GM19397 (cell line): ENCODE results near the gene PSMD9.
"Not testable (repeated sequence)": the region's sequence is repeated elsewhere in the genome, so short reads cannot be mapped to it uniquely, and the experiment has no call there.

ENCODE experiments used
- ATAC-seq: cut with Tn5 transposase; IDR thresholded peaks from one replicate; pipeline ENCODE4 v1.9.1; 2021; ENCODE audit warnings: mild to moderate bottlenecking, moderate library complexity; ENCODE audit not compliant: unreplicated experiment

The PSMD9 gene

DNA sequence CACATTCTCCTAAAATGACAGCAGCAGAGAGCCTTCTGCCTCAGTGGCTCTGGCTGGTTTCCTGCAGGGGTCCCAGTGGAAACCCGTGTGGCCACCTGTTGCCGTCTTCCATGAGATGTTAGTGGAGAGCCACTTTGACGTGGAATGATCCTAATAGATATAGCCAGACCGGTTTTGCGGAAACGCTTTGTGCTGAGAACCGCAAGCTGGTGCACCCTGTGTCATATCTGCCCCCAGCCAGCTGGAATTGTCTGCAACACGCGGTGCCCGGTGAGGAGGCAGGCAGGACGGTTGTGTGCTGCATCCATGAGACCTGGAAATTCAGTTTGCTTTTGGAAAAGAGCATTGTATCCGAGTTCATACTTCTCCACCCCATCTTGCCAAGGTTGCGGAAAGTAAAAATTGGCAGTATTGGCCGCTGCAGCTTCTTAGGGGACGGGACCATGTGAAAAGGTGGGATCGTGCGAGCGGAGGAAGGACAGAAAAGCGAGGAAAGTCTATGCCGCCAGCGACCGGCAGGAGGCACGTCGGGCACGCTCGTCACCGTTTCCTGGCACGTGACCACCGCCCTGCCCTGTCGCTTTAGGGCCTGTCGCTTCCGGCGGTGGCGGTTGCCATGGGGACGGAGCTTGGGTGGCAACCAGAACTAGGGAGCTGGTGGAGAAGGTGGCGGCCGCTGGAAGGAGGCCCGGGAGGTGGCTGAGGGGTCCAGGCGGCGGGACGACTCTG is 29.5 kb downstream of the PSMD9 start, which contains the start of gene CFAP251:
TSS of gene CFAP251 (plus strand) at position 643 of the 729 bp plus-strand sequence. CDS start 2,714 bp downstream, outside the sequence.
- ATAC-seq: peak; percentile 93

DNA sequence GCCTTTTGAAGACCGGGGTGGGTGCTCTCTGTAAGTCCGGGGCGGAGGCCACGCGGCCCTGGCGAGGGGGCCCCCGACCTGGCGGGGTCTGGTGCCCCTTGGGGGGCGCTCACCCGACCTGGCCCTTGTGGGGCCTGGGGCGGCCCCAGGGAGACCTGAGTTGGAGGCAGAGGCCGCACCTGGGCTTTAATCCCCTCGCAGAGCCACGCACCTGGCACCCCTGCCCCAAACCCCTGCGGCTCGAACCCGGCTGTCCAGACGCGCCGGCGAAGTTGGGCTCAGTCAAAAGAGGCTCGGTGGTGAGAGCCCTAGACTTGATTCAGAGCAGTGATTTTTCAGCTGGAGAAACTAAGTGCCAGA is 30.1 kb downstream of the PSMD9 start:
- ATAC-seq: peak; percentile 34

- no peak for ATAC-seq
Measured at GRCh38 chr12:121921066-121921465, 32.5 kb downstream of the PSMD9 start.

GRCh38 chr12:121925358-121925695 is 36.7 kb downstream of the PSMD9 start:
- ATAC-seq: no peak

DNA sequence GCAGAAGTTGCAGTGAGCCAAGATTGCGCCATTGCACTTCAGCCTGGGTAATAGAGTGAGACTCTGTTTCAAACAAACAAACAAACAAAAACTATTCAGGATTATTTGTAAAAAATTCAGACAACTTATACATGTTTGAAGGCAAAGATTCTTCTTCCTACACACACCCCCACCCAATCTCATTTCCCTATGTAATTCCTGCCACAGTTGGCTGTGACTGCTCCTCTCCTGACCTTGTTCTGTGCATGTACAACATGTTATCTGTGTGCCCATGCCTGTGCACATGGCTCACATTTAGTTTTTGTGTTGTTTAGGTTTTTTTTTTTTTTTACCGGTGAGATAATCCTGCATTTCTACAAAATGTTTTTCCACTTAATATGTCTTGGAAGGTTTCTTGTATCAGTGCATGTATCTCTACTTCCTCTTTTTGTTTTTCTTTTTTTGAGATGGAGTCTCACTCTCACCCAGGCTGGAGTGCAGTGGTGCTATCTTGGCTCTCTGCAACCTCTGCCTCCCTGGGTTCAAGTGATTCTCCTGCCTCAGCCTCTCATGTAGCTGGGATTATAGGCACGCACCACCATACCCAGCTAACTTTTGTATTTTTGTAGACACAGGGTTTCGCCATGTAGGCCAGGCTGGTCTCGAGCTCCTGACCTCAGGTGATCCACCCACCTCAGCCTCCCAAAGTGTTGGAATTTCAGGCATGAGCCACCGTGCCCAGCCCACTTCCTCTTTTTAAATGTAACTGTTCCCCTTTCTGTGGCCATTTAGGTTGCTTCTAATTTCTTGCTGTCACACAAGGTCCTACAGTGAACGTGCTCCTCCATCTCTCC is 38.5 kb downstream of the PSMD9 start:
- ATAC-seq: no peak

DNA sequence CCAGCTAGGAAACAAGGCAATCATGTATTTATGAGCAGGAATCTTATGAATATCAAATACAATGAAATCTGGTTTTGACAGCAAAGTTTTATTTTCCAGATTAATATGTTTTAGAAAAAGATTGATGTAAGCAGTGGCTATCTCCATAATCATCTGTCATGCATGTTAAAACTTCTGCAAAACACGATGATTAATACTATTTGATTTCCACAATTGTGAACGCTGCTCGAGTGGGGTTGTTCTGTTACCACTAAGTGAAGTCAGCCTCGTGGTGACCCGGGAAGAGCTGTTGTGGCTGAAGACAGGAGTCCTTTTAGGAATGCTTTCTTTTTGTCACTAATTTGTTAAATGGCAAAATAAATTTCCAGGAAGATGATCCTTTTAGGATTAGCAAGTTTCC is 39.2 kb downstream of the PSMD9 start:
- no peak for ATAC-seq

DNA sequence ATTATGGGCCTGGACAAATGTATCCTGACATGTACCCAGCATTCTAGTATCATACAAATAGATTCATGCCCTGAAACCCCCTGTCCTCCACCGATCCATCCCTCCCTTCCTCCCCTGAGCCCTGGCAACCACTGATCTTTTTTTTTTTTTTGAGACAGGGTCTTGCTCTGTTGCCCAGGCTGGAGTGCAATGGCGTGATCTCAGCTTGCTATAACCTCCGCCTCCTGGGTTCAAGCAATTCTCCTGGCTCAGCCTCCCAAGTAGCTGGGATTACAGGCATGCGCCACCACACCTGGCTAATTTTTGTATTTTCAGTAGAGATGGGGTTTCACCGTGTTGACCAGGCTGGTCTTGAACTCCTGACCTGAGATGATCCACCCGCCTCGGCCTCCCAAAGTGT is 41.0 kb downstream of the PSMD9 start:
- ATAC-seq: not testable (repeated sequence)

DNA sequence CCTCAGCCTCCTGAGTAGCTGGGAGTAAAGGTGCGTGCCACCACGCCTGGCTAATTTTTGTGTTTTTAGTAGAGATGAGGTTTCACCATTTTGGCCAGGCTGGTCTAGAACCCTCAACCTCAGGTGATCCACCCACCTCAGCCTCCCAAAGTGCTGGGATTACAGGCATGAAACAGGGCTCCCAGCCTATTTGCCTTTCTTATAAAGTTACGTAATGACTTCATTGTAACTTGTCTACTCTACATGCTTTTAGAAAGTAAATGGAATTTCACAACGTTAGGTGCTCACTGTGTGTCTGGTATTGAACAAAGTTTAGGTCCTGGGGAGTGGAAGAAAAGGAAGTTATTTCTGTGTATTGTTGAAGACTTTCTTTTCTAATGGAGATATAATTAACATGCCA is 42.3 kb downstream of the PSMD9 start:
- no peak for ATAC-seq

GRCh38 chr12:121932176-121932536 is 43.6 kb downstream of the PSMD9 start:
- no peak for ATAC-seq

GRCh38 chr12:121932914-121933521 is 44.4 kb downstream of the PSMD9 start:
- ATAC-seq: no peak

DNA sequence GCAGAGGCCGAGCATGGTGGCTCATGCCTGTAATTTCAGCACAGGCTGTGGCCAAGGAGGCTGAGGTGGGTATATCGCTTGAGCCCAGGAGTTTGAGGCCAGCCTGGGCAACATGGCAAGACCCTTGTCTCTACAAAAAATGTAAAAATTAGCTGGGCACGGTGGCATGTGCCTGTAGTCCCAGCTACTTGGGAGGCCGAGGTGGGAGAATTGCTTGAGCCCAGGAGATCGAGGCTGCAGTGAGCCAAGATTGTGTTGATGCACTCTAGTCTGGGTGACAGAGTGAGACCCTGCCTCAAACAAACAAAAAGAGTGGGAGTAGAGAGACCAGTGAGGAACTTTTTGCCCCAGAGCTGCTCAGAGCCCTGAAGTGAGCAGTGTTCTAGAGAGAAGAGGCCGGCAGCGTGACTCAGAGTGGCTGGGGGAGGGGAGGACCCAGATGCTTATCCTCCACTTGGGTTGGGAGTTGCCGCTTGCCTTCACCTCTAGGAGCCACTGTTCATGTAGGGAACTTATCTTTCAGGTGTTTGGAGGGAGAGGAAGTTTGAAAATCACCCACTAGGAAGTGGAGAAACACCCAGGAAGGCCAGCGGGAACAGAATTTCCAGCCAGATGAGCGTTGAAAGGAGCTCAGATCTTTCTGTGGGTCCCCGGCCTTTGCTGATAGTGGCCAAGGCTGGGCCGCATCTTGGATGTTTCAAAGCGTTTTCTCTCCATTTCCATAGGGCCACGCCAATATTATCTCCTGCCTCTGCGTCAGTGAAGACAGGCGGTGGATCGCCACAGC is 45.1 kb downstream of the PSMD9 start:
- ATAC-seq: no peak

DNA sequence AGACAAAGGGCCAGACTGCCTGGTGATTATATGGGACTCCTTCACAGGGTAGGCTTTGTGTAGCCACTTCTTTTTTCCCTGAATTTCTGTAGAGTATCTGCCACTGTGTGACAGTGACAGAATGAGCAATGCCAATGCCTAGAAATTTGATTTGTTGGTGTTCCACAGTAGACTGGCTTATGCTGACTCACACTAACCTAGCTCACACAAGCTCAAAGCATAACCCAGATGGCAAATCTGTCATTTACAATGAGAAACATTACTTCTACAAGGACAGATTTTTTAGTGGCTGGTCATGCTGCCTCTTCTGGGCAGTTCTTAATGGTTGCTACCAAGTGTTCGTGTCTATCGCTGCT is 45.7 kb downstream of the PSMD9 start:
- no peak for ATAC-seq

DNA sequence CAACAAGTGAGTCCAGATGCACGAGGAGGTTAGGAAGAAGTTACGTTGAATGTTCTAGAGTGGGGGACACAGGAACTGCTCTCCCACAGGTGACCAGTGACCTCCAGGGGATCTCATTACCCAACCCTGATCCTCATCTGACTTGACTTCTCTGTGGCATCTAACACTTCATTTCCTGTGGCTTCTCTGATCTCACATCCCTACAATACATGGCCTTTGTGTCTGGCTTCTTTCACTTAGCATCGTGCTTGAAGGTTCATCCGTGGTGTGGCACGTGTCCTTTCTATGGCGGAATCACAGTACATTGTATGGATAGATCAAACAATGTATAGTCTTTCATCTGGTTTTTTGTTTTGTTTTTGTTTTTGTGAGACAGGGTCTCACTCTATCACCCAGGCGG is 49.1 kb downstream of the PSMD9 start:
- ATAC-seq: no peak

DNA sequence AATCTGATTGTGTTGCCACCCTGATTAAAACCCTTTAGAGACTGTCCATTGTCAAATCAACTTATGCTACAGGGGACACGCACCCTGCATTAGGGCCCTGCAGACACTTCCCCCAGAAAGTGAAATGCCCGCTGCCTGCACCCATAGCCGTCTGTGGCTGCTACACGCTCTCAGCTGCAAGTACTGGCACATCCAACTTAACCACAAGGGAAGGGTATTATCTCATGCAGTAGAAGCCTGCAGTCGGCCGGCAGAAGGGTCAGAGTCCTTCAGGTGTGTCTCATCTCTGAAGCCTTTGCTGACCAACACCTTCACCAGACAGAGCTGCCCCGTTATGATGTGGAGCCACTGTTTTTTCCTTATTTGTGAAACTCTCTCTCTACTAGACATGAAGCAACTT is 50.6 kb downstream of the PSMD9 start:
- no peak for ATAC-seq

DNA sequence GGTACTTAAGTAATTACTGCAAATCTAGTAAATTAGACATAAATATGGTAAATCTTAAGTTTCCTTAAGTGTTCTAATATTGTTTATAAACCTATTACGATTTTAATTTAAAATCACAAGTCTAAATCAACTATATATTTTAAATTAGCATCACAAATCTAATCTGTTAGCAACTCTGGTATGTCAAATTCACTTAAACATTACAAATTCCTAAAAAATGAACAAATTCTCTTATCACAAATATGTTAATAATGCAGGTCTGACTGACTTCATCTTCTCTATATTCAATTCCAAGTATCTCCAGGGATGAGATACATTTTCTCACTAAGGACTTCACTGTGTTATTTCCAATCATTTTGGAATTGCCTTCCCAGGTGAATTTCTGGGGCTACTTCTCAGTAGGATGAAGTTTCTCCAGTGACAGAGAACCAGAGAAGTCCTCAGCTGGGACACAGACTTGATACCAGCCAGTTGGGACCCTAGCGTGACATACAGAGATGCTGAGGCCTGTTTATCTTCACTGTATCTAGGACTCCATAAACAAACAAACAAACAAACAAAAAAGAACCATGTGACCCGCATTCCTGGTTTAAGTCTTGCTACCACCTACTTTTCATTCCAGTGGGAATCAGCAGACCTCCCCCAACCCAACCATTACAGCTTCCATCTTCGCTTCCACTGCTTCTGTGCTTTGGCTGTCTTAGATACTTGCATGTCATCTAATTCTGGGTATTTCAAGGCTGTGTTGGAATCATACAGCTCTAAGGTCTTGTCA is 51.6 kb downstream of the PSMD9 start:
- ATAC-seq: no peak

DNA sequence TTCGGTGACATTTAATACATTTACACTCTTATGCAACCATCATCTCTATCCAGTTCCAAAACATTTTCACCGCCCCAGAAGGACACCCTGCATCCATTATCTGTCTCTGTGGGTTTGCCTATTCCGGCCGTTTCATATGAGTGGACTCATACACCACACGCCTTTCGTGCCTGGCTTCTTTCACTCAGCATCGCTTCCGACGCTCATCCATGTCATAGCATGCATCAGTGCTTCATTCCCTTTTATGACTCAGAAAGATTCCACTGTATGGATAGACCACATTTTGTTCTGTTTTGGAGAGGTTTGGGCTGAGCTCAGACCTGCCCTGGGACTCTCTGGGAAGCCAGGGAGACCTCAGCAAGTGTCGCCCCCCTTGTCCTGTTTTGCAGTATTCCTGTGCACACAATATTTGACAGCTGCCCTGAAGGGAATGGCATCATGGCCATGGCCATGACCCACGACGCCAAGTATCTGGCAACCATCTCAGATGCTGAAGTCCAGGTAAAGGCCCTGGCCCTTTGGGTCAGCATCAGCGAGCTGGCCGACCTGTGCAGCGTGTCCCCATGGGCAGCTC is 53.6 kb downstream of the PSMD9 start:
- no peak for ATAC-seq

- no peak for ATAC-seq
Measured at GRCh38 chr12:121943926-121944325, 55.3 kb downstream of the PSMD9 start.

GRCh38 chr12:121946313-121947025 is 57.9 kb downstream of the PSMD9 start:
- no peak for ATAC-seq

GRCh38 chr12:121947981-121948380 is 59.4 kb downstream of the PSMD9 start:
- no peak for ATAC-seq
